Chondrocyte (in vitro differentiated cells): ENCODE results near the gene PARM1. TPM values are rescaled to one million over a fixed set of nuclear protein-coding genes. Genes with fewer than 3 reads are reported as not detected.

Experiments used
- DNase-seq: peaks from one replicate; pipeline ENCODE4 v3.0.0; 2021; ENCODE audit warnings: mixed read lengths, low spot score
- H3K27ac Mint-ChIP-seq: one replicate; pipeline ENCODE4 v1.8.0; 2021; ENCODE audit warnings: mild to moderate bottlenecking, moderate library complexity, mixed read lengths; ENCODE audit not compliant: unreplicated experiment
- H3K27me3 Mint-ChIP-seq: 2 replicates; pipeline ENCODE4 v1.8.0; 2021; ENCODE audit warnings: low read depth, mixed read lengths
- H3K36me3 Mint-ChIP-seq: 2 replicates; pipeline ENCODE4 v1.8.0; 2021; ENCODE audit warnings: low read depth, mixed read lengths
- H3K4me1 Mint-ChIP-seq: 2 replicates; pipeline ENCODE4 v1.8.0; 2021; ENCODE audit warnings: low read depth, mild to moderate bottlenecking, mixed read lengths
- H3K4me3 Mint-ChIP-seq: one replicate; pipeline ENCODE4 v1.8.0; 2021; ENCODE audit warnings: mild to moderate bottlenecking, moderate library complexity, mixed read lengths; ENCODE audit not compliant: unreplicated experiment
- H3K9me3 Mint-ChIP-seq: 2 replicates; pipeline ENCODE4 v1.8.0; 2021; ENCODE audit warnings: low read depth, mixed read lengths
- CTCF ChIP-seq: fragments of 200-600 bp; sonication (generic); IDR thresholded peaks from 2 replicates; pipeline ENCODE4 v1.5.0; 2021; ENCODE audit warnings: antibody characterized with exemption, mild to moderate bottlenecking, moderate library complexity
- total RNA-seq: library from RNA; stranded (reverse); gene quantifications from 3 replicates; pipeline ENCODE4 v1.2.1, GENCODE V29; 2021

The PARM1 gene
- total RNA-seq, 1 donor from 2014 or later = 0.90 TPM

GRCh38 chr4:74946196-74946595, 13.3 kb downstream of the PARM1 start:
- TF ChIP-seq CTCF = no peak
- peaks cover 7% of the 10 kb centered on the region for H3K9me3 Mint-ChIP-seq

GRCh38 chr4:74947798-74948197, 14.9 kb downstream of the PARM1 start:
- Mint-ChIP-seq H3K4me1 (no peaks in the 10 kb centered on the region), H3K27me3 (no peaks in the 10 kb centered on the region), H3K4me3 (no peak overlapping the region), H3K9me3 (peaks cover 7% of the 10 kb centered on the region), H3K27ac (no peak overlapping the region), H3K36me3 (no peaks in the 10 kb centered on the region)
- DNase-seq = no peak
- TF ChIP-seq CTCF = no peak

More at GRCh38 chr4:74946196-74946595, 13.3 kb downstream of the PARM1 start:
- H3K4me3 Mint-ChIP-seq = no peak overlapping the region
- DNase-seq = no peak
- no peak overlapping the region for H3K27ac Mint-ChIP-seq
- no peaks in the 10 kb centered on the region for H3K27me3 Mint-ChIP-seq
- no peaks in the 10 kb centered on the region for H3K36me3 Mint-ChIP-seq
- H3K4me1 Mint-ChIP-seq = no peaks in the 10 kb centered on the region

- Mint-ChIP-seq H3K36me3 (no peaks in the 10 kb centered on the region), H3K27ac (no peak overlapping the region), H3K4me1 (no peaks in the 10 kb centered on the region), H3K27me3 (no peaks in the 10 kb centered on the region), H3K9me3 (peaks cover 7% of the 10 kb centered on the region), H3K4me3 (no peak overlapping the region)
- DNase-seq = no peak
- no peak for TF ChIP-seq CTCF
Observed at GRCh38 chr4:74948236-74948635, 15.3 kb downstream of the PARM1 start.

- no peak for DNase-seq
- peaks cover 7% of the 10 kb centered on the region for H3K9me3 Mint-ChIP-seq
- H3K4me1 Mint-ChIP-seq = no peaks in the 10 kb centered on the region
- no peak for TF ChIP-seq CTCF
- no peak overlapping the region for H3K4me3 Mint-ChIP-seq
- H3K36me3 Mint-ChIP-seq = no peaks in the 10 kb centered on the region
- no peak overlapping the region for H3K27ac Mint-ChIP-seq
- H3K27me3 Mint-ChIP-seq = no peaks in the 10 kb centered on the region
Observed at GRCh38 chr4:74950200-74950599, 17.3 kb downstream of the PARM1 start.

GRCh38 chr4:74950882-74951281, 18.0 kb downstream of the PARM1 start:
- Mint-ChIP-seq H3K9me3 (peaks cover 7% of the 10 kb centered on the region), H3K4me1 (no peaks in the 10 kb centered on the region), H3K27ac (no peak overlapping the region), H3K27me3 (no peaks in the 10 kb centered on the region), H3K36me3 (no peaks in the 10 kb centered on the region), H3K4me3 (no peak overlapping the region)
- no peak for TF ChIP-seq CTCF
- DNase-seq = no peak
